ENCODE data around the gene BEST1.
"Not testable (repeated sequence)": the region's sequence is repeated elsewhere in the genome, so short reads cannot be mapped to it uniquely, and the experiment has no call there.

BEST1 gene

DNA sequence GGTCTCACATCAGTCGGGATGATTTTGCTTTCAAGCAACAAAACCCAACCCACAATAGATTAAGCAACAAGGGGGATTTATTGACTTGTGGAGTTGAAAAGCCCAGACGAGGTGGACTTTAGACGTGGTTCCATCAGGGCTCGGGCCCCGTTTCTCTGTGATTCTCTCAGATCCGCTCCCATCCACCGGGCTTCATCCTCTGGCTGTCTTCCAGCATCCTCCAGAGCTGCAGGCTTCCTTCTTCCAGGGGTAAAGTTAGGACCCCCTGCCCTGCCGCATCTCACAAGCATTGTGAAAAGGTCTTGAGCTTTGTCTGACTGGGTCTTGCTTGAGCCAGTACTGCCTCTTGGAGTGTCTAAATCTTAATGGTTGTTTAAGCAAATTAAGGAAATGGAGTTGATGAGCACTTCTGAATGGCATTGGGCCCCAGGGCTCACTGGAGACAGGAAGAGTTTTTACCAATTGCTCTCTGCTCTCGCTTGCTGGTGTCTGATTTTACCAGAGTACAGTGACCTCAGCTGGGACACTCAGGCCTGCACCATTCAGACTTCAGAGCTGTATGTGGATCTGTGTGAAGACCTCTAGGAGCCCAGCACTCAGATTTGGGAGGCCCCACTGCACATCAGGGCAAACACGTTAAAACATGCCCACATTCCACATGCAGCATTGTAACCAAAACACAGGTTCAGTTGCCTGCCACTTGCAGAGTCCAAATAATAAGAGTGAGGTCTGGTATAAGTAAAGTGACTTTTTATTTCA, 30.8 kb downstream of the BEST1 start:
- DNase-seq, result no peak

DNA sequence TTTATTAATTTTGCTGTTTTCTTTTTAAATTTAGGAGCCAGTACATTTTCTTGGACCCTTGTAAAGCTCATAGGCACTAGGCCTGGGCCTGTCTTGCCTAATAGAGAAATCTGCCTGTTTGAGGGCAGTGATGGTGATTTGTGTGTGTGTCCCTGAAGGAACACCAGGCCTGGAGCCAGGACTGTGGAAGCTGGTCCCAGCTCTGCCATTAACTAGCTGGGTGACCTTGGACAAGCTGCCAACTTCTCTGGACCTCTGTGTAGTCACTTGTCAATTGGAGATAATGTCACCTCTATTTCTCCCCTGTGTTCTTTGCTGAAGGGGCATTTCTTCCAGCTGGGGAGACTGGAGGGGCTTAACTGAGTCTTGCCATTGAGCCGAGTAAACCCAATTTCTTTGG, 33.3 kb downstream of the BEST1 start:
- DNase-seq, result no peak

DNA sequence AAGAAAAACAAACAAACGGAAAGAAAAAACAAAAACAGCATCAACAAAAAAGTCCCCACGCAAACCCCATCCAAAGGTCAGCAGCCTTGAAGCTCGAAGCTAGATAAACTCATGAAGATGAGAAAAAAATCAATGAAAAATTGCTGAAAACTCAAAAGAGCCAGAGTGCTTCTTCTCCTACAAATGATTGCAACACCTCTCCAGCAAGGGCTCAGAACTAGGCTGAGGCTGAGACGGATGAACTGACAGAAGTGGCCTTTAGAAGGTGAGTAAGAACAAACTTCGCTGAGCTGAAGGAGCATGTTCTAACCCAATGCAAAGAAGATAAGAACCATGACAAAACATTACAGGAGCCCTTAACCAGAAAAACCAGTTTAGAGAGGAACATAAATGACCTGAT, 35.7 kb downstream of the BEST1 start:
- DNase-seq, result no peak

DNA sequence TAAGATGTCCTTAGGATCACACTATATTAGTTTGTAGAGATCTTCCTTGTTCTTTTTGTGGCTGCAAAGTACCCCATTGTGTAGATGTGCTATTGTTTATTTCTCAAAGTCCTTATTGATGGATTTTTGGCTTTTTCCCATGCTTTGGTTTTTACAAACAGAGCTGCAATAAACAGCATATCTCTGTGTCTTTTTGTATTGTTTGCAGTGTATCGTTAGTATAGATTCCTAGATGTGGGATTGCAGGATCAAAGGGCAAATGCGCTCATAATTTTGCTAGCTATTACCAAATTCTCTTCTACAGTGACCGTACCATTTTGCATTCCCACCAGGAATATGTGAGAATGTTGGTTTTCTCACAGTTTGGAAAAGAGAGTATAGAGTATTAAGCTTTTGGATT, 44.8 kb downstream of the BEST1 start:
- DNase-seq, result no peak

DNA sequence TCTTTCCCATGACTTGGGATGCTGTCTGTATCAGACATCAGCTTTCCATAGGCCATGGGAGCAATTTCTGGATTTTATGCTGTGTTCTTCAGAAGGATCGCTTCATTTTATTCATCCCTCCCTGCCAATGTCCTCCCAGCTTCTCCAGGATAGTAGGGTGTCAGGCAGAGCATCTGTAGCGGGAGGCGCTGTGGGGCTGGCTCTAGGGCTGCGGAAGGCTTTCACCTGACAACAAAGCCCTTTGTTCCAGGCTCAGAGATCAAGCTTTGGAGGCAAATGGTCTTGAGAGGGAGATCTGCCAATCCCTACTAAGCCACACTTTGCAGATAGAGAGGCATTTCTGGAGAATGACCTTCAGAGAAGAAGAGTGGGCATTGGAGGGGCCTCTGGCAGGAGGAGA, 46.8 kb downstream of the BEST1 start:
- no peak for DNase-seq

GRCh38 chr11:61999141-61999975, 49.2 kb downstream of the BEST1 start:
- DNase-seq, result no peak

- no peak for DNase-seq
Measured at GRCh38 chr11:62000539-62001446, 50.6 kb downstream of the BEST1 start.

- DNase-seq, result no peak
Measured at GRCh38 chr11:62001450-62002191, 51.5 kb downstream of the BEST1 start.

DNA sequence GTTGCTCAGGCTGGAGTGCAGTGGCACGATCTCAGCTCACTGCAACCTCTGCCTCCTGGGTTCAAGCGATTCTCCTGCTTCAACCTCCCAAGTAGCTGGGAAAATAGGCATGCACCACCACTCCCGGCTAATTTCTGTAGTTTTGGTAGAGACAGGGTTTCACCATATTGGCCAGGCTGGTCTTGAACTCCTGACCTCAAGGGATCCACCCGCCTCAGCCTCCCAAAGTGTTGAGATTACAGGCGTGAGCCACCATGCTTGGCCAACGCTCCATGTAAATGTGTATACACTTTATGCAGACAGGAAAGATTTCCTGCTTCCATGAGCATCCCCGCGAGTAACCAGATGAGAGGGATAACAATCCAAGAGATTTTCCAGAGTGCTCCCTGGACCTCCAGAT, 52.1 kb downstream of the BEST1 start:
- DNase-seq, result not testable (repeated sequence)

DNA sequence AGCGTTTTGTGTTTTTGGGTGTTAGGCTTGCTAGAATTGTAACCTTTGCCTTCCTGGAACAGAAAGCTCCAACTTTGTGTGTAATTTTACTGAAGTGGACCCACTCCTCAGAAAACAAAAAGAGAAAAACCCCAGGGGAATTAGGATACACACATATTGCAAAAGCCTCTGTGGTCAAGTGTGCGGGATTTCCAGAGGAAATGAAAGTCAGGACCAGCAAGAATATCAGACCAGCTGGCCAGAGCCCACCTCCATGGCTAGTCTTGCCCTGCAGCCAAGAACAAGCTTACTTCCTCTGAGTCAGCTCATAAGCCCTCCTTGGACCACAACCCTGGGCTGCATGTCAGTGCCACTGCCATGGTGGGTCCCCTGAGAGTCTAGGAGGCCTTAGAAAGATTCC, 54.3 kb downstream of the BEST1 start:
- DNase-seq, result no peak

GRCh38 chr11:62008193-62008592, 58.0 kb downstream of the BEST1 start:
- DNase-seq, result no peak

DNA sequence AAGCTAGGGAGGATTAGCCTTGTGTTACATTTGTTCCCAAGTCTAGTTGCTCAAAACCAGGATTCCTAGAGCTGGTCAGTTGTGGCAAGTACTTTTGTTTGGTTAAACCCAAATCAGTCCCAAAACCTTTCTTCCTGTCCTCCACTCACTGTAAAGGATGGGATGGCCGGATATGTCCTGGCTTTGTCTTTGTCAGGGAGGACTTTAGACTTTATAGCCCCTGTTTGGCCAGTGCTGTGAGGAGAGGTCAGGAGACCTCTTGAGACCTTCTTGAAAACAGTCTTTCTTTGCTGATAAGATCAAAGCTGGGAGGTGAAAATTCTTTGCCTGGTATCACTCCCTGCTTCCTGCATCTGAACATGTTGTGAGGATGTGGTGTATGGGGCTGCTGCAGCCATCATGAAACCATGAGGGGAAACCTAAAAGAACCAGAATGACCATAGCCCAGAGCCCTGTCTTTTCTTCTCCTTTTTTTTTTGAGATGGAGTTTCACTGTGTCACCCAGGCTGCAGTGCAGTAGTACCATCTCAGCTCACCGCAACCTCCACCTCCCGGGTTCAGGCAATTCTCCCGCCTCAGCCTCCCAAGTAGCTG, 60.9 kb downstream of the BEST1 start:
- DNase-seq, result no peak

- DNase-seq, result no peak
Measured at GRCh38 chr11:62011881-62012280, 61.7 kb downstream of the BEST1 start.

DNA sequence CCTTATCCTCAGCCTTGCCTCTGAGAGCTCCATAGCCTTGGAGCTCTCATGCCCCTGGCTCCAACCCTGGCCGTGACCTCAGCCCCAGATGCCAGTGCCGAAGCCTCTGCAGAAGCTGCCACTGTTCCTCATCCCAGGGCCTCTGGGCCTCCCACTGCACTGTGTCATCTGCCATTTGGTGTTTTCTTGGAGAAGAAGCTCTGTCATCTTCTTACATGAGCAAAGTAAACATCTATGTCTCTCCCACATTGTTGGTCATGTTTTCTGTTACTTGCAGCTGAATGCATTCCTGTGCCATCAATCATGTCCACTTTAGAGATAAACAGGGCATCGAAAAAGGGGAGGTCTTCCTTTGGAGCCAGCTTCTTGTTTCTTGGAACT, 62.3 kb downstream of the BEST1 start:
- DNase-seq, result no peak

- no peak for DNase-seq
Measured at GRCh38 chr11:62012832-62013461, 62.8 kb downstream of the BEST1 start.
